HepG2 (cell line): ENCODE data around the gene ZNF48. TPM values are rescaled to one million over a fixed set of nuclear protein-coding genes. Genes with fewer than 3 reads are reported as not detected.

ENCODE experiments used
- ADNP ChIP-seq: sonication (generic); formaldehyde crosslinking; IDR thresholded peaks from 2 replicates; pipeline ENCODE4 v1.4.0; 2020; ENCODE audit warnings: missing genetic modification reagents
- ATF7 ChIP-seq, 2 experiments: fragments of 450-650 bp in 1 of 2; sonication (generic) in 1 of 2; formaldehyde crosslinking in 1 of 2; IDR thresholded peaks; 2 replicates each; pipeline versions ENCODE4 v1.4.0 to v1.6.1; 2016 to 2020; ENCODE audit warnings: antibody characterized with exemption in 1 of 2, mild to moderate bottlenecking in 1 of 2, missing genetic modification reagents in 1 of 2
- CTCF ChIP-seq: sonication (generic); formaldehyde crosslinking; IDR thresholded peaks from 2 replicates; pipeline ENCODE4 v1.5.0; 2020; ENCODE audit warnings: mild to moderate bottlenecking, missing genetic modification reagents, moderate library complexity
- ETS1 ChIP-seq: sonication (generic); formaldehyde crosslinking; IDR thresholded peaks from 2 replicates; pipeline ENCODE4 v1.4.0; 2020; ENCODE audit warnings: missing genetic modification reagents
- ETV6 ChIP-seq: sonication (generic); formaldehyde crosslinking; conservative IDR thresholded peaks from 2 replicates; pipeline ENCODE4 v1.4.0; 2020; ENCODE audit warnings: missing genetic modification reagents
- FOXJ3 ChIP-seq: sonication (generic); formaldehyde crosslinking; IDR thresholded peaks from 2 replicates; pipeline ENCODE4 v1.4.0; 2020; ENCODE audit warnings: missing genetic modification reagents, mild to moderate bottlenecking, borderline replicate concordance
- GTF3A ChIP-seq: sonication (generic); formaldehyde crosslinking; conservative IDR thresholded peaks from 2 replicates; pipeline ENCODE4 v1.4.0; 2020; ENCODE audit warnings: mild to moderate bottlenecking, missing genetic modification reagents
- HNF4G ChIP-seq, 2 experiments: sonication (generic) in 1 of 2; formaldehyde crosslinking in 1 of 2; IDR thresholded peaks; 2 replicates each; pipeline versions ENCODE4 v1.4.0 to v1.6.1; 2011 to 2020; ENCODE audit warnings: borderline replicate concordance in 2 of 2, low read depth in 2 of 2, mild to moderate bottlenecking in 2 of 2, low read length in 1 of 2, missing genetic modification reagents in 1 of 2, moderate library complexity in 1 of 2
- HOXA9 ChIP-seq: sonication (generic); formaldehyde crosslinking; IDR thresholded peaks from 2 replicates; pipeline ENCODE4 v1.8.1; 2022; ENCODE audit warnings: missing genetic modification reagents, mild to moderate bottlenecking, moderate library complexity, borderline replicate concordance
- ISL2 ChIP-seq: sonication (generic); formaldehyde crosslinking; IDR thresholded peaks from 2 replicates; pipeline ENCODE4 v1.5.0; 2020; ENCODE audit warnings: missing genetic modification reagents
- KLF11 ChIP-seq: IDR thresholded peaks from 2 replicates; pipeline ENCODE4 v1.6.1; 2016; ENCODE audit warnings: missing compliant biosample characterization
- MLLT10 ChIP-seq: sonication (generic); formaldehyde crosslinking; IDR thresholded peaks from 2 replicates; pipeline ENCODE4 v1.4.0; 2020; ENCODE audit warnings: missing genetic modification reagents
- PAX8 ChIP-seq: sonication (generic); formaldehyde crosslinking; IDR thresholded peaks from 2 replicates; pipeline ENCODE4 v1.8.0; 2022; ENCODE audit warnings: mild to moderate bottlenecking, missing genetic modification reagents, borderline replicate concordance
- SP4 ChIP-seq: sonication (generic); formaldehyde crosslinking; IDR thresholded peaks from 2 replicates; pipeline ENCODE4 v1.8.1; 2023; ENCODE audit warnings: mild to moderate bottlenecking, missing genetic modification reagents
- TFE3 ChIP-seq: IDR thresholded peaks from 2 replicates; pipeline ENCODE4 v1.6.1; 2016
- TMF1 ChIP-seq: sonication (generic); formaldehyde crosslinking; IDR thresholded peaks from 2 replicates; pipeline ENCODE4 v1.8.1; 2022; ENCODE audit warnings: low read depth, missing genetic modification reagents
- ZBTB8A ChIP-seq: sonication (generic); formaldehyde crosslinking; IDR thresholded peaks from 2 replicates; pipeline ENCODE4 v1.4.0; 2020; ENCODE audit warnings: mild to moderate bottlenecking, low read depth, missing genetic modification reagents, borderline replicate concordance
- ZFX ChIP-seq: sonication (generic); formaldehyde crosslinking; IDR thresholded peaks from 2 replicates; pipeline ENCODE4 v1.4.0; 2020; ENCODE audit warnings: mild to moderate bottlenecking, low read depth, missing genetic modification reagents, moderate library complexity
- ZNF230 ChIP-seq: sonication (generic); formaldehyde crosslinking; IDR thresholded peaks from 2 replicates; pipeline ENCODE4 v1.4.0; 2020; ENCODE audit warnings: mild to moderate bottlenecking, missing genetic modification reagents
- ZNF235 ChIP-seq: sonication (generic); formaldehyde crosslinking; IDR thresholded peaks from 2 replicates; pipeline ENCODE4 v1.8.1; 2023; ENCODE audit warnings: mild to moderate bottlenecking, missing genetic modification reagents, borderline replicate concordance
- ZNF260 ChIP-seq: sonication (generic); formaldehyde crosslinking; IDR thresholded peaks from 2 replicates; pipeline ENCODE4 v1.4.0; 2020; ENCODE audit warnings: missing genetic modification reagents, low read depth, mild to moderate bottlenecking, borderline replicate concordance
- ZNF556 ChIP-seq: sonication (generic); formaldehyde crosslinking; IDR thresholded peaks from 2 replicates; pipeline ENCODE4 v1.4.0; 2020; ENCODE audit warnings: mild to moderate bottlenecking, missing genetic modification reagents, borderline replicate concordance
- ZNF891 ChIP-seq: sonication (generic); formaldehyde crosslinking; IDR thresholded peaks from 2 replicates; pipeline ENCODE4 v1.5.0; 2020; ENCODE audit warnings: mild to moderate bottlenecking, missing genetic modification reagents
- polyA plus RNA-seq, 8 experiments: library from polyadenylated mRNA; depleted of rRNA in 3 of 8; stranded (reverse) in 7 of 8; unstranded in 1 of 8; fragments of >200 nt; fragmentation: Illumina TruSeq in 4 of 8; extraction: Trizol in 4 of 8; gene quantifications; 2 replicates each; pipeline versions ENCODE4 v1.2.1 to v1.2.3, GENCODE V29; 2011 to 2016; ENCODE audit warnings: low read depth in 4 of 8, missing spikeins in 1 of 8, mixed read lengths in 1 of 8; ENCODE audit not compliant: insufficient read depth in 1 of 8
- total RNA-seq, 5 experiments: library from RNA; depleted of rRNA; stranded (reverse); fragments of >200 nt; fragmentation: Illumina TruSeq; extraction: Trizol; gene quantifications; 2 replicates each; pipeline ENCODE4 v1.2.3, GENCODE V29; 2016; ENCODE audit warnings: low read depth in 1 of 5

Gene ZNF48
- total and polyA plus RNA-seq, 2 of the 13 experiments (the other 11 are each of a cell fraction or from before 2014, with no cell fraction given): 9.9 to 12.3 TPM

- TF ChIP-seq CTCF (CRISPR knock-in tag): peak; percentile 55
- peak; percentile 72; the same call in 1 of the 2 replicates for TF ChIP-seq FOXJ3 (CRISPR knock-in tag)
- peak; percentile 56 for TF ChIP-seq SP4 (CRISPR knock-in tag)
- peak; percentile 79; the same call in 1 of the 2 replicates for TF ChIP-seq ZNF230 (CRISPR knock-in tag)
- TF ChIP-seq ZNF556 (CRISPR knock-in tag): peak; percentile 44; the same call in 1 of the 2 replicates
- TF ChIP-seq ETV6 (CRISPR knock-in tag): no peak; the same call in 1 of the 2 replicates
- TF ChIP-seq ZNF891: peak; percentile 44; the same call in 1 of the 2 replicates
- no peak for TF ChIP-seq PAX8 (CRISPR knock-in tag)
- TF ChIP-seq ZFX: peak; percentile 87
- TF ChIP-seq KLF11 (CRISPR knock-in tag): peak; percentile 71; the same call in 1 of the 2 replicates
- TF ChIP-seq ZNF235 (CRISPR knock-in tag): no peak; the same call in 1 of the 2 replicates
- 0 out of 2 replicates have a peak, but pooled peaks have one; percentile 58 for TF ChIP-seq MLLT10 (CRISPR knock-in tag)
- no peak; the same call in 1 of the 2 replicates for TF ChIP-seq HOXA9 (CRISPR knock-in tag)
- TF ChIP-seq ISL2 (CRISPR knock-in tag): peak; percentile 49; the same call in 1 of the 2 replicates
- TF ChIP-seq TMF1: 0 out of 2 replicates have a peak, but pooled peaks have one; percentile 23
- no peak; the same call in 1 of the 2 replicates for TF ChIP-seq ETS1 (CRISPR knock-in tag)
- TF ChIP-seq ZBTB8A (CRISPR knock-in tag): no peak
- no peak for TF ChIP-seq GTF3A (CRISPR knock-in tag)
- TF ChIP-seq ADNP (CRISPR knock-in tag): no peak
- no peak for TF ChIP-seq ZNF260 (CRISPR knock-in tag)
- no peak for TF ChIP-seq ATF7 (IDR thresholded peaks at IDR 0.05)
- TF ChIP-seq ATF7 (CRISPR knock-in tag; IDR thresholded peaks at IDR 0.05): 0 out of 2 replicates have a peak, but pooled peaks have one; percentile 21
- peak; percentile 95 for TF ChIP-seq TFE3 (CRISPR knock-in tag)
- TF ChIP-seq HNF4G (IDR thresholded peaks at IDR 0.05; ENCODE audit: borderline replicate concordance, low read depth, low read length): no peak
- TF ChIP-seq HNF4G (CRISPR knock-in tag; IDR thresholded peaks at IDR 0.05; ENCODE audit: borderline replicate concordance, low read depth): no peak
Measured at GRCh38 chr16:30445408-30446202, 50.4 kb downstream of the ZNF48 start, which contains the start of gene SEPHS2 (continued).
